Activated T-cell treated with anti-CD3 and anti-CD28 coated beads for 48 hours (primary cell): ENCODE results near the gene CNIH2.
"Not testable (repeated sequence)": the region's sequence is repeated elsewhere in the genome, so short reads cannot be mapped to it uniquely, and the experiment has no call there.

Experiments
- DNase-seq: peaks from one replicate; pipeline ENCODE4 v3.0.0-alpha.2; 2020; ENCODE audit warnings: low read depth

The CNIH2 gene

DNA sequence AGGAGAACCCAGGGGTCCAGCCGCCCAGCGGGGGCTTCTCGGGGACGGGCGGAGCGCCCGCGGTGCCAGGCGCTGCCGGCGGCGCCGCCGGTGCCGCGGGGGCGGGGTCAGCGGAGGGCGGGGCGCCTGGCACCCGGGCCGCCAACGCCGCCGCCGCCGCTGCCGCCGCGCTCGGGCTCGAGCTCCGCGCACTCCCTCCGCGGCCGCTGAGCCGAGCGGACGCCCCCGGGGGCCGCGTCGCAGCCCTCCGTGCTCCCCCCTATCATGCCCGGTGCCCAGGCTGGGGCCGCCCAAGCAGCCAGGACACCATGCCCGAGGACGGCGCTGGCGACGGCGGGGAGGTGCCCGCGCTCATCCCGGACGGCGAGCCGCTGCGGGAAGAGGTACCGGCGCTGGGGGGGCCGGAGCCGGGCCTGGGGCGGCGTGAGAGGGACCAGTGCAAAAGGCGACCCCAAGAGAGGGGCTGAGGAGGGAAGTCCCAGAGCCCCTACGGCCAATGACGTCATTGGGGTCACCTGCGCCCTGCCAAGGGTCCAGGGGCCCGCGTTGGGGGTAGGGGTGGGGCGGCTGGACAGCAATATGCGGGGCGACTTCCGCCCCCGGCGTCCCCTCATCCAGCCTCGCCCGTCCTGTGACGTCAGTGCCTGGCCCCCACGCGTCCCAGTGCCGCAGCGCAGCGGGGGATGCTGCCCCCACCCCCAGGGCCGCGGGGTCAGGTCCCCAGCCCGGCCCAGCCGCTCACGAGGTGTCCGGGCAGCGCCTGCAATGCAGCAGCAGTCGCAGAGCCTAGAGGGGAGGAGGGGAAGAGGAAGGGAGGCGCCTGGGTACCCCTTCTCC is 13.9 kb downstream of the CNIH2 start, which contains the start of gene TMEM151A:
Gene TMEM151A (plus strand): TSS at position 189 of the 837 bp plus-strand sequence. CDS start 120 bp downstream, at position 309.
- DNase-seq: no peak

DNA sequence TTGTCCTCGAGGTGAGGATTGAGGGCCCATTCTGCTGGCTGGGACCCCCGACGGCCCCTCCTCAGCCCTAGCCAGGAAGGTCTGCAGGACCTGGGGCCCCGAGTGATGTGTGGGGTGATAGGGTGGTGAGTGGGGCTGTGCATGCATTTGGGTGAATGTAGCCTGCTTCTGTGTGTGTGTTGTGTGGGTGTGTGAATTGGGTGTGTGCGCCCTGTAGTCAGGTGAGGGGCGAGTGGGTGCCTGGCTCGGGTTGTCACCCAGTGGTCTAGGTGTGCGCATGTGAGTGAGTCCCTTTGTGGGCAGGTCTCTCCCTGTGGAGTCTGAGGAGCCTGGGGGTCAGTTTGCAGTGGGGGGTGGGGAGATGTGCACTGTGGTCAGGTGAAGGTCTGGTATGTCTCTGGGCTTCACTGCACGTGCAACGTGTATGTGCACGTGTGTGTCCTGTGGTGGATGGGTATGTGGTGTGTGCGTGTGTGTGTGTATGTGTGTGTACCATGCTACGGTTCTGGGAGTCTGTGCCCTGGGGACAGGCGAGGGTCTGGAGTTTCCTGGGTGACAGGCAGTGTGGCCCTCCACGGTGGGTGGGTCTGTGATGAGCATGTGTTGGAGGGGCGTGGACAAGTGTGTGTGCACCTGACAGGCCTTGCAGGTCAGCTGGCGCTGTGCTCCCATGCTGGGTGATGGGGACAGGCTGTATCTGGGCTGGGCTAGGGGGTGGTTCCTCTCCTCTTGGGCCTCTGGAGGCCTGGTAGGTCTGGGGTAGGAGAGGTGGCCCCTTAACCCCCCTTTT is 14.8 kb downstream of the CNIH2 start:
- DNase-seq: no peak

DNA sequence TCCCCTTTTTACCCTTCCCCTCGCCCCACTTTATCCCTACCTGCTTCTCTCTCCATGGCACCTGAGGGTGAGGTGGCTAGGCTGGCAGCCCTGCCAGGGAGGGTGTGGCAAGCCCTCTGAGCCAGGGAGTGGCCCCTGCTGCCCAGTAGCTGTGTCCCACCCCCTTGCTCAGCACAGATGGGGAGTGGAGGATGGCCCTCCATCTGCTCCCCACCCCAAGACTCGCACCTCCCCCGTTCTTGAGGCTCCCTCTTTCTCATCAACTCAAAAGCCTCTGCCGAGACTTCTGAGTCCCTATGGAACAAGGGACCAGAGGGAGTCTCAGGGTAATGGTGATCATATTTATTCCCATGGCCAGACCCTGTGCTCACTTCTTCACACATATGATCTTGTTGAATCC is 15.4 kb downstream of the CNIH2 start:
- no peak for DNase-seq

- no peak for DNase-seq
Observed at GRCh38 chr11:66293777-66294625, 16.0 kb downstream of the CNIH2 start.

DNA sequence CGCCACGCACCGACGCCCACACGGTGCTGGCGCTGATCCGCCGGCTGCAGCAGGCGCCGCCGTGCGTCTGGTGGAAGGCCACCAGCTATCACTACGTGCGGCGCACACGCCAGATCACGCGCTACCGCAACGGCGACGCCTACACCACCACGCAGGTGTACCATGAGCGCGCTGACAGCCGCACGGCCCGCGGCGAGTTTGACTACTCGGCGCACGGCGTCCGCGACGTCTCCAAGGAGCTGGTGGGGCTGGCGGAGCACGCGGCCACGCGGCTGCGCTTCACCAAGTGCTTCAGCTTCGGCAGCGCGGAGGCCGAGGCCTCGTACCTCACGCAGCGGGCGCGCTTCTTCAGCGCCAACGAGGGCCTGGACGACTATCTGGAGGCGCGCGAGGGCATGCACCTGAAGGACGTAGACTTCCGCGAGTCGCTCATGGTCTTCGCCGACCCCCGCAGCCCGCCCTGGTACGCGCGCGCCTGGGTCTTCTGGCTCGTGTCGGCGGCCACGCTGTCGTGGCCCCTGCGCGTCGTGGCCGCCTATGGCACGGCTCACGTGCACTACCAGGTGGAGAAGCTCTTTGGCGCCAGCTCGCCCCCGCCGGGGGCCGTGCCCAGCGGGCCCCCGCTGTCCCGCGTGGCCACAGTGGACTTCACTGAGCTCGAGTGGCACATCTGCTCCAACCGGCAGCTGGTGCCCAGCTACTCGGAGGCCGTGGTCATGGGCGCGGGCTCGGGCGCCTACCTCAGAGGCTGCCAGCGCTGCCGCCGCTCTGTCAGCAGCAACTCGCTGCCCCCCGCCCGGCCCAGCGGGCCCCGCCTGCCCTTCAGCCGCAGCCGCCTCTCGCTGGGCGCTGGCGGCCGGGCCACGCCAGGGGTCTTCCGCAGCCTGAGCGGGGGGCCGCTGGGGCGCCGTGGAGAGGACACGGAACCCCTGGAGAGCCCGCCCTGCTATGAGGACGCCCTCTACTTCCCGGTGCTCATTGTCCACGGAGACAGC is 16.9 kb downstream of the CNIH2 start:
- DNase-seq: no peak

- no peak for DNase-seq
Observed at GRCh38 chr11:66297610-66298009, 19.6 kb downstream of the CNIH2 start.

DNA sequence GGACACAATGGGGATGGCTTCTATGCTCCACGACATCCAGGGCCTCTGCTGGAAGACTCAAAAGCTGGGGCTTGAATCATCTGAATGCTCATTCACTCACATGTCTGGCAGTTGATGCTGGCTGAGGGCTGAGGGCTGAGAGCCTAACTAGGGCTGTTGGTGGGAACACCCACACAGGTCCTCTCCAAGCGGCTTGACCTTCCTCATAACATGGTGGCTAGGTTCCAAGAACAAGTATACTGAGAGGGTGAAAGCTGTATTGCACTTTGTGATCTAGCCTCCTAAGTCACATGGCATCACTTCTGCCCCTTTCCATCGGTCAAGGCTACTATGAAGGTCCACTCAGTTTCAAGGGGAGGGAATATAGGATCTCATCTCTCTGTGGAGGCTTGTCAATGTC is 21.2 kb downstream of the CNIH2 start:
- no peak for DNase-seq

DNA sequence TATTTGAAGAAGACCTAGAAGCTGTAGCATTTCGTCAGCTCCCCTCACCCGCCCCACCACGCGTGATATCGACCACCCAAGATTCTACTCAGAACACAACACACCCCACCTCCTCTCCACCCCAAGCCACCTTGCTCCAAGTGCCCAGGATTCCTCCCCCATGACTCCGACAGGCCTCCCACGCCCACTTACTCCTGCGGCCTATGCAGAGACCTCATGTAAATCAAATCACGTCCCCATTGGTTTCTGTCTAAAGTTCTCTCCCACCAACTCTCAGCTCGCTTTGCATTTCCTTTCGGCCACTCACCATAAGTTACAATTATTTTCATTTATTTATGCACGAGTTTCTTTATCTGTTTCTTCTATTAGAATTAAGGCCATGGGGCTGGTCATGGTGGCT is 24.7 kb downstream of the CNIH2 start:
- DNase-seq: no peak

GRCh38 chr11:66309475-66309874 is 31.5 kb downstream of the CNIH2 start:
- DNase-seq: no peak

- DNase-seq: no peak
Observed at GRCh38 chr11:66310324-66310723, 32.3 kb downstream of the CNIH2 start.

- DNase-seq: not testable (repeated sequence)
Observed at GRCh38 chr11:66310803-66311440, 32.9 kb downstream of the CNIH2 start.

DNA sequence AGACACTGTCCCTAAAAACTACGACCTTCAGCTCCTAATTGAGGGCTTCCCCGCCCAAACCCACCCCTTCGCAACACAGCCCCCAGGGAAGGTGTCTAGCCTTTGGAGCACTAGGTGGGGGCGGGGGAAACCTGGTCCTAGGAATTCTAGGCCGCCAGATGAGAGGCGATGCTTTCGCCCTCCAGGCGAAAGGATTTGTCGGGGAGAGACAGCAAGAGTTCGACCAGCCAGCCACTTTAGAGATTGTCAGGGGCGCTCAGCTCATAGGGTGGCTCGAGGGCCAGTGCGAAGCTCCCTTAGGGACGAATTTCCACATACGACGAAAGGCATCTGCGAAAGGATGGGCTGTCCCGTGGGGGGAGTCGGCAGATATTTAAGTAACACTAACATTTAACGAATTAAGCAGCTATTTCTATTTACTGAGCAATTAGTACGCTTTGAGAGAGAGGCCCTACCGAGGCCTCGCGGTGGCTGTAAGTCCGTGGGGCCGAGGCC is 33.5 kb downstream of the CNIH2 start:
- no peak for DNase-seq

GRCh38 chr11:66311965-66312548 is 34.1 kb downstream of the CNIH2 start:
- DNase-seq: peak; percentile 96

GRCh38 chr11:66312549-66313320 is 34.8 kb downstream of the CNIH2 start:
- peak; percentile 90 for DNase-seq

DNA sequence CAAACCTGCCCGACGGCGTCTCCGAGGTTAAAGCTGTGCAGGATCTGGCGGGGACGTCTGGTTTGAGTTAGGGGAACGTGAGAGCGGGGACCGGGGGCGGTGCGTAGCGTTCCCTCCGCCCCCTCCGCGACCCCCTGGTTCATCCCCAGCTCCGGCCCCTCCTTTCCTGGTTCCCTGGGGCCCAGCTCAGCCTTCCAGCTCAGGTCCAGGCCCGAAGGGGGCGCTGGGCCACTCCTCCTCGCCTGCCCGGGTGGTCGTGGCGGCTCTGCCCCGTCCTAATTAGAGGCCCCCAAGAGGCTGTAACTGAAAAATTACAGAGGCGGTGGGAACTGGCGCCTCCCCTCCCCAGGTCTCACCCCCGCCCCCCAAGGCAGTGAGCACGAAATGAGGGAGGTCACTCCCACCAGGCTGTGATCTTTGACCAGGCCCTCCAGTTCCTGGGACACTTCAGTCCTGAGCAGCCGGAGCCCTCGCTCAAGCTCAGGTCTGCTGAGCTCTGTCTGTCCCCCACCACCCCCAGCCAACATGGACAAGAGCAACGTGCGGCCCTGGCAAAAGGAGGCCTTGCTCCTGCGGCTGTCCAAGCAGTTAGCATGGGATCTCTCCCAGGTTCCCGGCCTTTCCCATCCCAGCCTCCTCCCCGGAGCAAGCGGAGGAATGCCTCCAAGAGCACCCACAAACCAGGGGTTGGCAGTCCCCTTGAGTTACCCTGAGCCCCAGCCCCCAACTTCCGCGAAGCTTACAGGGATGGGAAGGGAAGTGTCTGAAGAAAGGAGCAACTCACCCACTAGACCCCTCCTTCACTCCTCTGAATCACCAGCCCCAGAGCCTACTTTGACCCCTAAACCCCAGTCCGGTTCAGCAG is 35.6 kb downstream of the CNIH2 start:
- no peak for DNase-seq

DNA sequence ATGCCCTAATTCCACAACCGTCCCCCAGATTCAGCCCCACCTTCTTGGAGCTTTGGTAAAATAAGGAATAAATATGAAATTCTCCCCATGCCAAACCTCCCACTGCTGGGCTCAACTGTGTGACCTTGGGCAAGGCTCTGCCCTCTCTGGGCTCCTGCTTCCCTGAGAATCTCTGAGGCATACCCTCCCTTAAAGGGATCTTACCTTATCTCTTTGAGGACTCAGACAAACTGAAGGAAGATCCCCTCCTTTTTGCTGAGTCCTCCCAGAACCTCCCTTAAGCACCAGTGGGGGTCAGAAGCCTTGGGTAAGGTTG is 36.2 kb downstream of the CNIH2 start:
- no peak for DNase-seq

DNA sequence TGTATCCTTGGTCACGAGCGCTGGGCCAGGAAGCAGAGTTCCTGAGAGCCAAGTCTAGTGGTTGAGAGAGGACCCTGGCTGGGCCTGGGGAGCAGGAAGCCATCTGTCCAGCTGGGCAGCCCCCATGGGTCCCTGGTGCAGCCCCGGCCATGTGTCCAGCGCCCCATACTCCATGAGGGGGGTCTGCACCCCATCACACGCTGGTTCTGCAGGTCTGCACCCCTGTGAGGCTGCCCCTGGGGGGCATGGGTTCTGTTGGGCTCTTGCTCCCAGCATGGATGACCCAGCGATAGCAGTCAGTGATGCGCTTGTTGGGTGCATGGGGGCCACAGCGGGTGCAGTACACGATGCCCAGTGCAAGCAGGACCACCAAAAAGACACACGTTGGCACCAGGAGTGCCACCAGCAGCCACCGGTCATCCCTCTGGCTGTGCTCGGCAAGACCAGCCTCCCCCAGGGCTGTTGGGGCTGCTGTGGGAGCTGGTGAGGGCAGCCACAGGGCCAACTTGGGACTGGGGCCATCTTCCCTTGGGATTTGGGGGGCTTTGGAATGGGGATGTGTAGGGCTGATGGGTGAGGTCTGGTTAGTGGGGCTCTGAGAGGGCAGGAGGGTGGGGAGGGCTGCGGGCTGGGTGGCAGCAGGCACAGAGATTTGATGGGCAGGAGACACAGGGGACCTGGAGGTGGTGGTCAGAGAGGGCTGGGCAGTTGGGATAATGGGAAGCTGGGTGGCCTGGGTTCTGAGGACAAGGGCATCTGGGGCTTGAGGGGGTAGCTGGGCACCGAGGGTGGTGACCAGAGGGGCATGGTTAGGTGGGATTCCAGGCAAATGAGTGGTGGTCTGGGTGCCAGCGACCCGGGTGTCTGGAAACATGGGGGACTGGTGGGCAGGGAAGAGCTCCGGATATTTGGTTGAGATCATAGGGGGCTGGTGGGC is 36.9 kb downstream of the CNIH2 start:
- DNase-seq: no peak
